Lower lobe of right lung (tissue), 2 donors: Measurements from ENCODE around the gene TSEN2. TPM values are rescaled to one million over a fixed set of nuclear protein-coding genes. Genes with fewer than 3 reads are reported as not detected.

ENCODE experiments used
- ATAC-seq, 2 donors: fragments of 200-7000 bp; cut with Tn5 transposase; one replicate each; pipeline ENCODE4 v1.9.1; 2020 to 2022; ENCODE audit warnings: mild to moderate bottlenecking in 2 of 2, moderate library complexity in 2 of 2
- DNase-seq: peaks from one replicate; pipeline ENCODE4 v3.0.0-alpha.2; 2020
- H3K27ac ChIP-seq: fragments of 200-600 bp; one replicate; pipeline ENCODE4 v1.8.0; 2022
- H3K27me3 ChIP-seq: fragments of 200-600 bp; one replicate; pipeline ENCODE4 v1.8.0; 2022; ENCODE audit warnings: low read depth
- H3K36me3 ChIP-seq: fragments of 200-600 bp; one replicate; pipeline ENCODE4 v1.8.0; 2022; ENCODE audit warnings: mild to moderate bottlenecking
- H3K4me1 ChIP-seq: fragments of 200-600 bp; one replicate; pipeline ENCODE4 v1.8.0; 2022
- H3K4me3 ChIP-seq: fragments of 200-600 bp; one replicate; pipeline ENCODE4 v1.8.0; 2022; ENCODE audit warnings: mild to moderate bottlenecking
- H3K9me3 ChIP-seq: fragments of 200-600 bp; one replicate; pipeline ENCODE4 v1.8.0; 2022
- intact Hi-C: fragments of 100-400 bp; cut with DNase I; formaldehyde crosslinking; loops from one replicate; pipeline ENCODE4 v1.11.0; 2022
- total RNA-seq: library from RNA; stranded (reverse); fragmentation: NEBNext Ultra II Directional; extraction: Animal tissue kit (Norgen Biotek cat#: 25700); gene quantifications from one replicate; pipeline ENCODE4 v1.2.1, GENCODE V29; 2021
- TF ChIP-seq, protein P1 (sequence below): fragments of 200-600 bp; IDR thresholded peaks from one replicate; pipeline ENCODE4 v1.8.0; 2022; ENCODE audit warnings: antibody characterized with exemption, mild to moderate bottlenecking
- donor health status: DM: no; HTN: yes; CAD: no; lungs with severe emphysema.

TSEN2 gene
- total RNA-seq, 1 donor from 2014 or later: 23.6 TPM

DNA sequence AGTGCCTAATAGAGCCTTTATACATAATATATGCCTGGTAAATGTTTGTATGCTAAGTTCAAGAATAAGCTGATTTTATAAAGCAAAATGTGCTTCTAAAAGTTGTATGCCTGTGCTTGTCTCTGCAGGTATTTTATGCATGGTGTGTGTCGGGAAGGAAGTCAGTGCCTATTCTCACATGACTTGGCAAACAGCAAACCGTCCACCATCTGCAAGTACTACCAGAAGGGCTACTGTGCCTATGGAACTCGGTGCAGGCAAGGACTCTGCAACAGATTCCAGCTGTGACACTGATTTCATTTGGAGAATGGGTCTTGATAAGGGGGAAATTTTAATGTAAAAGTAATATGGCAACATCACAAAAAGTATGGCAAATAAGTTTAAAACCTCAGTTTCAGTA is 84.5 kb downstream of the TSEN2 start:
- Histone ChIP-seq H3K4me1 (no peaks in the 10 kb centered on the region), H3K9me3 (peaks cover 9% of the 10 kb centered on the region), H3K36me3 (peaks cover 51% of the 10 kb centered on the region), H3K4me3 (no peak overlapping the region), H3K27ac (no peak overlapping the region), H3K27me3 (no peaks in the 10 kb centered on the region)
- TF ChIP-seq, protein P1, sequence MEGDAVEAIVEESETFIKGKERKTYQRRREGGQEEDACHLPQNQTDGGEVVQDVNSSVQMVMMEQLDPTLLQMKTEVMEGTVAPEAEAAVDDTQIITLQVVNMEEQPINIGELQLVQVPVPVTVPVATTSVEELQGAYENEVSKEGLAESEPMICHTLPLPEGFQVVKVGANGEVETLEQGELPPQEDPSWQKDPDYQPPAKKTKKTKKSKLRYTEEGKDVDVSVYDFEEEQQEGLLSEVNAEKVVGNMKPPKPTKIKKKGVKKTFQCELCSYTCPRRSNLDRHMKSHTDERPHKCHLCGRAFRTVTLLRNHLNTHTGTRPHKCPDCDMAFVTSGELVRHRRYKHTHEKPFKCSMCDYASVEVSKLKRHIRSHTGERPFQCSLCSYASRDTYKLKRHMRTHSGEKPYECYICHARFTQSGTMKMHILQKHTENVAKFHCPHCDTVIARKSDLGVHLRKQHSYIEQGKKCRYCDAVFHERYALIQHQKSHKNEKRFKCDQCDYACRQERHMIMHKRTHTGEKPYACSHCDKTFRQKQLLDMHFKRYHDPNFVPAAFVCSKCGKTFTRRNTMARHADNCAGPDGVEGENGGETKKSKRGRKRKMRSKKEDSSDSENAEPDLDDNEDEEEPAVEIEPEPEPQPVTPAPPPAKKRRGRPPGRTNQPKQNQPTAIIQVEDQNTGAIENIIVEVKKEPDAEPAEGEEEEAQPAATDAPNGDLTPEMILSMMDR: no peak
- ATAC-seq: no peak
- intact Hi-C loops: no loop called here
- no peak for DNase-seq

DNA sequence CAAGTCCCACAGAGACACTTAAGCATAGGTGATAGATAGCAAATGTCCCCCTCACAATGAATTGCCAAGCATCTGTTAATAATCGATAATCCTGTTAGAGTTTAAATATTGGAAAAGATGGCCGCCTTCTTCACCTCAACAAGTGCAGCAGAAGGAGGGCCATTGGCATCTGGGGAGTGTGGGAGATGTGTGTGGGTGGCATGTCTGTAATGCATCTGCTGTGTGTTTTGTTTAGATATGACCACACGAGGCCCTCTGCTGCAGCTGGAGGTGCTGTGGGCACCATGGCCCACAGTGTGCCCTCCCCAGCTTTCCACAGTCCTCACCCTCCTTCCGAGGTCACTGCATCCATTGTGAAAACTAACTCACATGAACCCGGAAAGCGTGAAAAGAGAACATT is 85.6 kb downstream of the TSEN2 start:
- Histone ChIP-seq H3K4me1 (no peaks in the 10 kb centered on the region), H3K27ac (no peak overlapping the region), H3K27me3 (no peaks in the 10 kb centered on the region), H3K9me3 (peaks cover 9% of the 10 kb centered on the region), H3K4me3 (no peak overlapping the region), H3K36me3 (peaks cover 62% of the 10 kb centered on the region)
- DNase-seq: no peak
- TF ChIP-seq, protein P1: no peak
- no peak for ATAC-seq
- intact Hi-C loops: no loop called here

DNA sequence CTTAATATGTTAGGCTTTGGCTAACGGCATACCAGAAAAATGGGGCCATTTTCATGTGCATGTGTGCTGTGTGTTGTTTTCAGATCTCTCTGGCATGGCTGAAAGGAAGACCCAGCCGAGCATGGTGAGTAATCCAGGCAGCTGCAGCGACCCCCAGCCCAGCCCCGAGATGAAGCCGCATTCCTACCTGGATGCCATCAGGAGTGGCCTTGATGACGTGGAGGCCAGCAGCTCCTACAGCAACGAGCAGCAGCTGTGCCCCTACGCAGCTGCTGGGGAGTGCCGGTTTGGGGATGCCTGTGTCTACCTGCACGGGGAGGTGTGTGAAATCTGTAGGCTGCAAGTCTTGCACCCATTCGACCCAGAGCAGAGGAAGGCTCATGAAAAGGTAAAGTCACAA is 87.7 kb downstream of the TSEN2 start:
- intact Hi-C loops: no loop called here
- no peak for DNase-seq

DNA sequence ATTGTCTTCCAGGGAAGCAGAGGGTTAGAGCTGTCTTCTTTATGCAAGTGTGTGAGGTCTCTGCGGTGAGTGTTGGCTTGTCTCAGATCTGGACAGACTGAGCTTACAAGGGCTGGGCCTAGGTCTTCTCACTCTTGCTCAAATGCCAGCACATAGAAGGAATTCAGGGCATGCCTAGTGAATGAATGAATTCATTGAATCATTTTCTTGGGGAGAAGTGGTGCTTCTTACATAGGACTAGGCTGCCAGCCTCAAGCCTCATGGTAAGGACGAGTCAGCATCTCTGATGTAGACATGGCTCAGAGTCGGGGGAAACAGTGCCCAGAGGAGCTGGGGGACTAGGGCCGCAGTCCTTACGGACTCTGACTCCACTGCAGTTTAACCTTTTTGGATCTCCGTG is 89.9 kb downstream of the TSEN2 start:
- no peak for ATAC-seq
- Histone ChIP-seq H3K36me3 (peaks cover 98% of the 10 kb centered on the region), H3K27ac (no peak overlapping the region), H3K4me1 (no peaks in the 10 kb centered on the region), H3K27me3 (no peaks in the 10 kb centered on the region), H3K9me3 (no peaks in the 10 kb centered on the region), H3K4me3 (no peak overlapping the region)
- no peak for DNase-seq
- intact Hi-C loops: no loop called here
- TF ChIP-seq, protein P1: no peak

More for the DNA sequence above, 87.7 kb downstream of the TSEN2 start:
- peaks cover 81% of the 10 kb centered on the region for H3K36me3 ChIP-seq
- no peak for ATAC-seq
- no peaks in the 10 kb centered on the region for H3K27me3 ChIP-seq
- no peaks in the 10 kb centered on the region for H3K9me3 ChIP-seq
- H3K4me3 ChIP-seq: no peak overlapping the region
- H3K4me1 ChIP-seq: no peaks in the 10 kb centered on the region
- no peak overlapping the region for H3K27ac ChIP-seq
- TF ChIP-seq, protein P1: no peak

DNA sequence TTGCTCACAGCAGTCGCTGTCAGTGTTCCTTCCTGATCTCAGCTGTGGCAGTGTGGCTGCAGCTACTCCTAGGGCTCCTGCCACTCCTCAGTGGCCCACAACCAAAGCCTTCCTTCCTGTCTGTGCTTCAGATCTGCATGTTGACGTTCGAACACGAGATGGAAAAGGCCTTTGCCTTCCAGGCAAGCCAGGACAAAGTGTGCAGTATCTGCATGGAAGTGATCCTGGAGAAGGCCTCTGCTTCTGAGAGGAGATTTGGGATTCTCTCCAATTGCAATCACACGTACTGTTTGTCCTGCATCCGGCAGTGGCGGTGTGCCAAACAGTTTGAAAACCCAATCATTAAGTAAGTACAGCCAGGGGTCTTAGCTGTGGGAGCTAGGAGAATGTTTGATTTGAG is 90.4 kb downstream of the TSEN2 start:
- TF ChIP-seq, protein P1: no peak
- Histone ChIP-seq H3K36me3 (peaks cover 98% of the 10 kb centered on the region), H3K27ac (no peak overlapping the region), H3K4me3 (no peak overlapping the region), H3K9me3 (no peaks in the 10 kb centered on the region), H3K27me3 (no peaks in the 10 kb centered on the region), H3K4me1 (no peaks in the 10 kb centered on the region)
- intact Hi-C loops: no loop called here
- no peak for ATAC-seq
- DNase-seq: no peak

DNA sequence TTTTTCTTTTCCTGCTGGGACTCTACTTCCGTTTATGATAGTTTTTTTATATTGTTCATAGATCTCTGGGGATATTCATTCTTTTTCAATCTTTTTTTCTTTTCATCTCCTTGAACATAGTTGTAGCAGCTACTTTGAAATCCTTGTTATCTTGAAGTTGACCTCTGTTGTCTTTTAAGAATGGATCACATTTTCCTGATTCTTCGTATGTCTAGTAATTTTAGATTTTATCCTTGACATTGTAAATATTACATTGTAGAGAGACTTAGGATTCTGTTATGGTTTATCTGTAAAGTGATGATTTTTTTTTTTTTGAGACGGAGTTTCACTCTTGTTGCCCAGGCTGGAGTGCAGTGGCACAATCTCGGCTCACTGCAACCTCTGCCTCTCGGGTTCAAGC is 93.1 kb downstream of the TSEN2 start:
- ATAC-seq (no peak), DNase-seq (no peak)
- intact Hi-C loops: no loop called here
- TF ChIP-seq, protein P1: no peak
- Histone ChIP-seq H3K4me1 (no peaks in the 10 kb centered on the region), H3K36me3 (peaks cover 97% of the 10 kb centered on the region), H3K9me3 (no peaks in the 10 kb centered on the region), H3K4me3 (no peak overlapping the region), H3K27ac (no peak overlapping the region), H3K27me3 (no peaks in the 10 kb centered on the region)
